Motor neuron (in vitro differentiated cells): Measurements from ENCODE around the gene TRANK1. TPM values are rescaled to one million over a fixed set of nuclear protein-coding genes. Genes with fewer than 3 reads are reported as not detected.

Source experiments
- ATAC-seq, 8 experiments: fragments of 200-7000 bp; cut with Tn5 transposase; replicated peaks in 6 of 8; 2 replicates each; pipeline ENCODE4 v1.8.0; 2021; ENCODE audit warnings: mild to moderate bottlenecking in 8 of 8, moderate library complexity in 8 of 8
- H3K27ac ChIP-seq, 2 donors: fragments of 250-450 bp; sonication (Bioruptor Pico); 2 replicates each; pipeline ENCODE4 v1.9.0; 2021; ENCODE audit warnings: antibody characterized with exemption in 2 of 2, mild to moderate bottlenecking in 2 of 2, moderate library complexity in 1 of 2
- H3K4me1 ChIP-seq, 2 donors: fragments of 250-450 bp; sonication (Bioruptor Pico); replicated peaks in 1 of 2; 2 replicates each; pipeline ENCODE4 v1.6.1; 2021; ENCODE audit warnings: antibody characterized with exemption in 2 of 2, mild to moderate bottlenecking in 2 of 2, moderate library complexity in 1 of 2
- H3K4me3 ChIP-seq, 5 donors: fragments of 250-450 bp; sonication (Bioruptor Pico); 2 replicates each; pipeline ENCODE4 v1.9.0; 2021; ENCODE audit warnings: antibody characterized with exemption in 5 of 5, mild to moderate bottlenecking in 5 of 5, moderate library complexity in 4 of 5
- WGBS, 10 experiments: fragments of 450-650 bp; shearing (Covaris generic); methylation state at CpG; one replicate each; pipeline ENCODE4 v1.0.0; 2022; 5-methylcytosine and 5-hydroxymethylcytosine counted together
- in situ Hi-C, 9 experiments: fragments of 400-800 bp; cut with MboI; loops; one replicate each; pipeline ENCODE4 v1.15.0; 2021; ENCODE audit warnings: low sequenced_read_pairs in 9 of 9, low pct_unique_long_range_greater_than_20kb in 2 of 9; ENCODE audit not compliant: unreplicated experiment in 9 of 9
- total RNA-seq, 8 experiments: library from RNA; unstranded; fragments of 300-600 nt; gene quantifications; 2 replicates each; pipeline versions ENCODE4 v1.2.3 to v1.2.4, GENCODE V29; 2022

TRANK1 gene
- total RNA-seq, 8 experiments from 2014 or later: 0.37 to 22.8 (median 2.0) TPM

DNA sequence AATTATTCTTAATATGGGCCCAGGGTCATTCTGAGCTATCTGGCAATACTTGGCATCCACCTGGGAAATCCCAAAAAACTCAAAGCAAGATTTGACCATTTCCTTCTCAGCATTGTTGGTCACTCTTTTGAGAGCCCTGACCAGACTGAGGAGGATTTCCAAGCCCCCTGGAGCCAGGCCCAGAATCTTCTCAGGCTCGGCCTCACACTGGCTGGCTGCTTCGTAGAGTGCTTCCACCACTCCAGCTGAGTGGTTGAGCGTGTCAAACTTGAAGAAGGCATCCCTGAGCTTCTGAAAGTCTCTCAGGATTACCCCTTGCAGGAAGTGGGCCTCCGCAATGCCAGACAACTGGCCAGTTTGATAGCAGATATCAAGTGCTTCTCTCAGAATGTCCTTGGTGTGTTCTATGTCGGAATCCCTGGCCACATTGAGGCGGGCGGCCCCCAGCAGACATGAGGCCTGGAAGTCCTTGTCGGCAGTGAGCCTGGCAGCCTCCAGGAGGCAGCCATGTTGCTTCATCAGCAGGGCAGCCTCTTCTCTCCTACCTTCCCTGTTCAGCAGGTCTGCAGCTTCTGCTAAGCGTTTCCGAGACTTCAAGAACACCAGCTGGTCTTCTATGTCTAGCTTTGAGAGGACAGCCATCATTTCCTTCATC is 111.6 kb downstream of the TRANK1 start:
- no peak overlapping the region for H3K4me3 ChIP-seq
- ATAC-seq: no peak
- H3K4me1 ChIP-seq: no peaks in the 10 kb centered on the region
- no peak overlapping the region for H3K27ac ChIP-seq
- in situ Hi-C loops: no loop called here
- WGBS, 10 experiments: 77 to 96% (median 89%) methylated on average over 1 to 10 of the region's 10 CpGs; no CpG with 5 or more reads in 3 of the 10 experiments

DNA sequence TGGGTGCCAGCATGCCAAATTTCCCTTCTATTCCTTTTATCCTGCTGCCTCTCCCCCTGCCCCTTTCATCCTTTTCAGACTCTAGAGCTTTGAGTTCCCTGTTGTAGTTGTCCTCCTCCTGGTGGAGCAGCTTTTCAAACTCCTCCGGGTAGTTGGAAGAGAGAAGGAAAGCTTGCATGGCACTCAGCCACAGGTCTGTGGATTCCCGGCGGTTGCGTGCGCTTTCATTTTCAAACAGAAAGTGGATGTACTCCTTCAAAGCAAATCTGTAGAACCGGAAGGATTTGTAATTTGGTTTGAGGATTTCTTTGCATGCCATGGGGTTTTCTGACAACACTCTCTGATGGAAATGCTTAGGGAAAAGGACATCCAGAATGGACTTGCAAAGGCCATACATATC is 112.4 kb downstream of the TRANK1 start:
- Histone ChIP-seq H3K27ac (no peak overlapping the region), H3K4me3 (no peak overlapping the region), H3K4me1 (no peaks in the 10 kb centered on the region)
- in situ Hi-C loops: no loop called here
- no peak for ATAC-seq
- 70 to 100% (median 94%) methylated on average over 1 to 6 of the region's 6 CpGs; no CpG with 5 or more reads in 4 of the 10 experiments for WGBS, 10 experiments

DNA sequence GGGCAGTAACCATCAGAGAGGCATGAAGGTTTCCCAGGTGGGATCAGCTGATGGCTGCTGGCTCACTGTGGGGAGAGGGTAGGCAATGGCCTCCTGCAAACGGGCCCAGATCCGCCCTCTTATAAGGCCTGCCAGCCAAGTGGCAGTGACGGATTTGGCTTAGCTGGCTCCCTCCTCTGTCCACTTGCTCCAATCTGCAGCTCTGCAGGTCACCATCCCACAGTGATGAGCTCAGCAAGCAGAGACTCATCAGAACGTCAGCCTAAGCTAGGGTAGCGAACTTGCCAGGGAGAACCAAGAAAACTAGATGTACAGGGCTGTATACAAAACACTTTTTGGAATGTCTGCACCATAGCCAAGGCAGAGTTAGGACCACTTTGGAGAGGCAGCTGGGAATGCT is 117.7 kb downstream of the TRANK1 start:
- ATAC-seq: peak in 4 of 8 experiments; percentile 44 to 92 (median 54)
- no peak overlapping the region for H3K27ac ChIP-seq
- no peaks in the 10 kb centered on the region for H3K4me1 ChIP-seq
- in situ Hi-C loops: no loop called here
- WGBS, 10 experiments: 40 to 100% (median 63%) methylated on average over 1 to 5 of the region's 5 CpGs; no CpG with 5 or more reads in 5 of the 10 experiments
- H3K4me3 ChIP-seq: no peak overlapping the region

DNA sequence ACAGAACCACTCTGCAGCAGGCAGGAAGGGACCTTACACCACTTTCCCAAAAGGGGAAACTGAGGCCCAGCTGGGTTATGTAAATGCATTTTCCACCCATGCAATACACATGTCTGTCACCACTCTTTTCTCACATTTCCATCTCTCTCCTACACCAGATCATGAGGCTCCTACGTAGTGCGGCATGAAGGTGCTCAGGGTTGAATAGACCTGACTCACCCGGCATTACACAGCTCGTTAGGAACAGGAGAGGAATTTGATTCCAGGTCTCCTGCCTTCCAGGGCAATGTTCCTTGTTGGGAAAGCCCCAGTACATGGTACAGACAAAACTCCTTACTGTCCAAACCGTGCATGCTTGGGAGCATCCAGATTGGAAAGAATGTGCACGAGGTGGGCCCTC is 118.6 kb downstream of the TRANK1 start:
- WGBS, 10 experiments: 50 to 100% (median 92%) methylated on average over 1 to 6 of the region's 6 CpGs; no CpG with 5 or more reads in 3 of the 10 experiments
- H3K4me1 ChIP-seq: no peaks in the 10 kb centered on the region
- ATAC-seq: no peak
- no peak overlapping the region for H3K27ac ChIP-seq
- H3K4me3 ChIP-seq: no peak overlapping the region
- in situ Hi-C loops: no loop called here

DNA sequence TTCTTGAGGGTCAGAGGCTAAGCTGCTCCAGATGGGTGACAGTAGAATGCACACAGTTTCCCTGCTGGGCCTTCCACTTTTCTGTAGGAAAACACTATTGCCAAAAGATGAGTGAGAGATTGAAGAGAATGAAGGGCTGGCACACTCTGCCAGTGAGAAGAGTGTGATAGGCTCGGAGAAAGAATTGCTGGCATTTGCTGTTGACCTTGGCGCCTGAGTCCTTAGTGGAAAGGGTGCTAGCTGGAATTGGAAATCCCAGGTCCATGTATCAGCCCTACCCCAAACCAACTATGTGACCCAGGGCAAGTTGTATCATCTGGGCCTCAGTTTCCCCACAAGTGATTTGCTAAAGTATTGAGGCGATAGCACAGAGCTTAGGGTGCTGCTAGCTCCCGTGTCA is 120.4 kb downstream of the TRANK1 start:
- ATAC-seq: no peak
- in situ Hi-C loops: no loop called here
- Histone ChIP-seq H3K27ac (no peak overlapping the region), H3K4me1 (peaks cover 11 to 15% of the 10 kb centered on the region in 2 donors), H3K4me3 (no peak overlapping the region)
- 40 to 100% (median 93%) methylated on average over 1 to 3 of the region's 4 CpGs; no CpG with 5 or more reads in 7 of the 10 experiments for WGBS, 10 experiments

DNA sequence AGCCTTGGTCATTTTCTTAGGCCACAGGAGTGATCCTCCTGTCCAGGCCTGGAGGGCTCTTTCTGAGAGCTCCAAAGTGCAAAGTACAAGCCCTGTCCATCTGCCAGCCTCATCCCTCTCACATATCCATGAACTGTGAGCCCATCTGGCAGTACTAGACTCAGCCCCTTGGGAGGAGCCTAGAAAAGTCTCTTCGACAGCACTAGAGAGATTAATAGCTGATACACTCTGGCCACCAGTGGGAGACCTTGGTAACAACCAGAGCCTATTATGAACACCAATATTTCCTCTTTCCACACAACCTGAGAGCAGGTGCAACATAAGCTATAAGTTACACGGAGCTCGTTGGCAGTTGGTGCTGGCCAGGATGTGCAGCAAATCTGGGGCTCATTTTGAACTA is 121.0 kb downstream of the TRANK1 start:
- Histone ChIP-seq H3K4me1 (peaks cover 11 to 18% of the 10 kb centered on the region in 2 donors), H3K27ac (no peak overlapping the region), H3K4me3 (no peak overlapping the region)
- ATAC-seq: peak in 6 of 8 experiments; percentile 22 to 87 (median 52)
- WGBS, 10 experiments: 36 to 87% (median 68%) methylated on average over 1 to 3 of the region's 3 CpGs; no CpG with 5 or more reads in 6 of the 10 experiments
- in situ Hi-C loops: no loop called here

DNA sequence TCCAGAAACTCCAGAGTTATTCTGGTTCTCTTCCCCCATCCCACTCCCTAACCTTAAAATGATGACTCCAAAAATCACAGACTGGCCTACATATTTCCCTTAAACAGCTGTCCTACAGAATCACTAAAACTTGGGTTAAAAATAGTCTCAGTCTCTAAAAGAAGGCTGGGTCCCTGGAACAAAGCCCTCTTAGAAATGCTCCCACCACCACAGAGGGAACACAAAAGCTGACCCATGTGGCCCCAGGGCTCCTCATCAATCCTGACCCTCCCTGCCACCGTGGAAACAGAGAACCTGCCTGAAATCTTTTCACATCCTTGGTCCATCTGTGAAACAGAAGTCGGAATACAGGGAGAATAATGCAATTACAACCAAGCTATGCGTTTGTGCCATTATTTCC is 124.8 kb downstream of the TRANK1 start:
- Histone ChIP-seq H3K4me1 (peaks cover 11 to 18% of the 10 kb centered on the region in 2 donors), H3K4me3 (no peak overlapping the region), H3K27ac (no peak overlapping the region)
- WGBS, 10 experiments: 0 to 47% (median 10%) methylated on average over 1 to 3 of the region's 3 CpGs; no CpG with 5 or more reads in 2 of the 10 experiments
- peak in 4 of 8 experiments; percentile 30 to 52 (median 35) for ATAC-seq
- in situ Hi-C loops: no loop called here

DNA sequence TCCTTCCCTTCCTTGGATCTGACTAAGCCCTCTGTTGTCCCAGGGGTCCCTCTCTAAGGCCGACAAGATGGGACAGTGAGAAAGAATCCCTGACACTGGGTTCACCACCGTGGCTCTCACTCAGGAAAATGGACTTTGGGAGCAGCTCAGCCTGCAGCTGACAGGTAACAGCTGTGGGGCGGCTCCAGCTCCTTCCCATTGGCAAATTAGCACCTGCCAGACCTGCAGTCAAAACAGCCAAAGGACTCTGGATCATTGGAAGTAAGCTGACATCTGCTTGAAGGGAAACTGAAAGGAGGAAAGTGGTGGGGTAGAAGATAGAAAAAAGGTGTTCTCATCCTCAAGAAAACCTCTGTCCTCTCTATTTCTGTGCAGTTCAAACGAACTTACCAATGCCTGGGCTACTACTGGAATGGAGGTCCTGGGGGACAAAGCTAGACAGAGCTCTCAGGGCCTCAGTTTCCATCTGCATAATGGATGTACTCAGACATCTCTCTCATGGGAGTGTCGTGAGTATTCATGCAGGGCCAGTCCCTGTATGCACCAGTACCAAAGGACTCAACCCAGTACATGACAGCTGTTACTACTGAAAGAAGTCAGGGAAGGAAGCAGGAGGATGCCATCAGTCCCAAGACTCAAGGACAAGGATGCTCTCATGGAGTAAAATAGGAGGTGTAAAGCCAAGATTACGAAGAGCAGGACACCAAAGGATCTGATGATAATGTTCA is 126.9 kb downstream of the TRANK1 start:
- in situ Hi-C loops: no loop called here
- Histone ChIP-seq H3K4me3 (no peak overlapping the region), H3K4me1 (peaks cover 11 to 18% of the 10 kb centered on the region in 2 donors), H3K27ac (no peak overlapping the region)
- 15 to 100% (median 63%) methylated on average over 1 to 5 of the region's 6 CpGs for WGBS, 10 experiments
- peak in 2 of 8 experiments; percentile 70 to 72 for ATAC-seq

DNA sequence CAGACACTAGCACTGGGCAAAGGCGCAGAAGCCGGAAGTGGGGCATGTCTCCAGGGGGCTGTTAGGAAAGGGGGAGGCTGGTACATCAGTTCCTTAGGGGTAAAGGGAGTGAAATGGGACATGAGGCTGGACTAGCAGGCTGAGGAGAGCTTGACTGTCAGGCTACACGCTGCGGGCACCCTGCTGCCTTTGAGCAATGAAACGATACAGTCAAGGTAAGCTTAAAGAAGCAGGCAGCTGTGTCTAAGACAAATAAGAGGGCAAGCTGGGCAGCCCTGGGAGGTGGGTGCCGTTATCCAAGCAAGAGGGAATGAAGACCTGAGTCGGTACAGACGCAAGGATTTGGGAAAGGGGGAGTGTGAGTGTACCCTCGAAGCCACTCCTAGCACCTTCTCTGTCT is 129.5 kb downstream of the TRANK1 start:
- no peak overlapping the region for H3K4me3 ChIP-seq
- no peak for ATAC-seq
- H3K27ac ChIP-seq: no peak overlapping the region
- in situ Hi-C loops: no loop called here
- H3K4me1 ChIP-seq: peaks cover 7 to 12% of the 10 kb centered on the region in 2 donors
- 58 to 100% (median 90%) methylated on average over 1 to 6 of the region's 9 CpGs; no CpG with 5 or more reads in 1 of the 10 experiments for WGBS, 10 experiments

DNA sequence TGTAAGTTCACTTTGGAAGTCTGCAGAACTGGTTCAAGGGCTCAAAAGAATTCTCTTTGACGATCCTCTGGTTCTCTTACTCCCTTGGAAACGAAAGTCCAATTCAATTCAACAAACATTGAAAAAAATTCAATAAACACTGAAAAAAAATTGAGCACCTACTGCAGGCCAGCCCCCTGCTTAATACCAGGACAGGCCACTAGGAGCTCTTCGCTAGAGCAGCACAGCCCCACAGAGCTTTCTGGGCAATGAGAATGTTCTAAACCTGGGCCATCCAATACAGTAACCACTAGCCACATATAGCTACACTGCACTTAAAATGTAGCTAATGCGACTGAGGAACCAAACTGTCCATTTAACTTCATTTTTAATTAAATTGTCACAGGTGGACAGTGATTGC is 130.1 kb downstream of the TRANK1 start:
- Histone ChIP-seq H3K27ac (no peak overlapping the region), H3K4me3 (no peak overlapping the region), H3K4me1 (peaks cover 1 to 6% of the 10 kb centered on the region in 2 donors)
- WGBS, 10 experiments: 6 to 88% (median 62%) methylated on average over 1 to 3 of the region's 4 CpGs; no CpG with 5 or more reads in 2 of the 10 experiments
- in situ Hi-C loops: no loop called here
- no peak for ATAC-seq

DNA sequence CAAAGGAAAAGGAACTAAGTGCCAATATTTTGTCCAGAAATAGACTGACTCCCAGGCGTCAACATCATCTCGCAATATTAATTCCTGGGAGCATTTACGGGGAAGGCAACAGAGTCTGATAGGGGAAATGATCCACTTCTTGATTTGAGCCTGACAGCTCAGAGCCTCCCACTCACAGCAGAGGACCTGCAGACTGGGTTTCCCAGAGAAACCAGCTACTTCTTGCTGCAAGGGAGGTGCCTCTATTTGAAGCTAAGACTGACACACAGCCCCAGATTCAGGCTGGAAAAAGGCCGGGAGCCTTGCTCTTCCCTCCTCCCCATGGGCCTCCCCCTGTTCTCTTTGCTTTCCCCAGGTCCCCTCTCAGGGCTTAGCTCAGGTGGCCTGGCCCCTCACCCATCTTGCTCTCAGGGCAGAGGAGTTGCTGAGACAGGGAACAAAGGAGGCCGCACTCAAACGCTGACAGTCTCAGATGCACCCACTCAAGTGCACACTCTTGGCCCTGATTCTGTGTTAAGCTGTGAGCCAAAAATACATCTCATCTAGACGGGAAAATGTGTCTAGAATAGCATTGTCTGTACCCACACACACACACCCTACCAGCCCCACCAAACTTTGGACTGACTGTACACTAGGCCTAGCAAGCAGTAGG is 130.7 kb downstream of the TRANK1 start:
- no peak overlapping the region for H3K27ac ChIP-seq
- in situ Hi-C loops: no loop called here
- no peak overlapping the region for H3K4me3 ChIP-seq
- peaks cover 0 to under 1% of the 10 kb centered on the region in 2 donors for H3K4me1 ChIP-seq
- 33 to 100% (median 80%) methylated on average over 1 to 6 of the region's 7 CpGs; no CpG with 5 or more reads in 3 of the 10 experiments for WGBS, 10 experiments
- no peak for ATAC-seq

DNA sequence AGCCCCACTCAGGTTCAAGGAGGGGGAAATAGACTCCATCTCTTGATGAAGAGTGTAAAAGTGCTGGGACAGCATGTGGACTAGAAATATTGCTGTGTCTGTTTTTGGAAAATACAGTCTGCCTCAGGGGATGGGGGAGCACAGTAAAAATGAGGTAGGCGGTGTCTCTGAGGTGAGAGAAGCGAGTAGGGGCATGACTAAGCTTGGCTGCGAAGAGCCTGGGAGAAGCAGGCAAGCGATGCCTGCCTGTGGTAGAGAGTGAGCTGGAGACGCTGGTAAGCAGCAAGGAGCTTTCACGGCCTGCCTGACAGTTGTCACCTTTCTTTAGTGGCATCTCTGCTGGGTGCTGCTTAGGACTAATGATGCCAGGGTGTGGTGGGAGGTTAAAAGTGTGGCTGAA is 131.5 kb downstream of the TRANK1 start:
- in situ Hi-C loops: no loop called here
- H3K27ac ChIP-seq: no peak overlapping the region
- no peak overlapping the region for H3K4me3 ChIP-seq
- H3K4me1 ChIP-seq: no peaks in the 10 kb centered on the region
- ATAC-seq: no peak
- 50 to 100% (median 84%) methylated on average over 1 to 6 of the region's 6 CpGs; no CpG with 5 or more reads in 3 of the 10 experiments for WGBS, 10 experiments

DNA sequence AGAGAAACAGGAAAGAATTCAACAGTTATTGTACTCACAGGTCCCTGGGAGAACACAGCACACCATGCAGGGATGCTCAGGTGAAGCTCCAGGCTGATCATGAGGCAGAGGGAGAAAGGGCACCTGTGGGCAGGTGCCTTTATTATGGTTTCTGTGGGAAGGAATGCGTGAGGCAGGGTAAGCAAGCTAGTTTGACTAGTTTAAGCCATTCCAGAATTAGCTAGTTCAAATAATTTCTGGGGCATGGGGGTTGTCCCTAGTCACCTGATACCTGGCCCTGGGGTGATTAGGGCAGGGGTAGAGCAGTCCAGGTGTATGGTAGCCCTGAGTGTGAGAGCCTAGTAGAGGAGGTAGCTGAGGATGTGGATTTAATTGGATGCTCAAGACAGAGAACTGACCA is 132.6 kb downstream of the TRANK1 start:
- in situ Hi-C loops: no loop called here
- ATAC-seq: no peak
- Histone ChIP-seq H3K4me3 (no peak overlapping the region), H3K4me1 (no peaks in the 10 kb centered on the region), H3K27ac (no peak overlapping the region)
- WGBS, 10 experiments: 50 to 100% (median 83%) methylated on average over 1 of the region's 1 CpG; no CpG with 5 or more reads in 3 of the 10 experiments
